Muscle layer of duodenum (tissue), 2 donors: ENCODE measurements around the gene TM9SF1.
A peak's percentile ranks its signal among the peaks of the same experiment; 100 is the strongest.

Experiments
- H3K27ac ChIP-seq: one replicate; pipeline ENCODE4 v1.7.0; 2013; ENCODE audit warnings: mild to moderate bottlenecking, low read length
- H3K27me3 ChIP-seq: one replicate; pipeline ENCODE4 v1.7.0; 2013; ENCODE audit warnings: low read depth, mild to moderate bottlenecking, control low read depth, low read length
- H3K36me3 ChIP-seq, 2 donors: one replicate each; pipeline ENCODE4 v1.7.0; 2013; ENCODE audit warnings: low read length in 2 of 2, control low read depth in 1 of 2, mild to moderate bottlenecking in 1 of 2; ENCODE audit not compliant: insufficient read depth in 2 of 2, control insufficient read depth in 1 of 2
- H3K4me1 ChIP-seq, 2 donors: one replicate each; pipeline ENCODE4 v1.7.0; 2013; ENCODE audit warnings: low read length in 2 of 2, mild to moderate bottlenecking in 2 of 2, control low read depth in 1 of 2, moderate library complexity in 1 of 2; ENCODE audit not compliant: insufficient read depth in 2 of 2, control insufficient read depth in 1 of 2
- H3K4me3 ChIP-seq, 2 donors: one replicate each; pipeline ENCODE4 v1.7.0; 2013; ENCODE audit warnings: low read length in 2 of 2, low read depth in 1 of 2, mild to moderate bottlenecking in 1 of 2
- H3K9me3 ChIP-seq, 2 donors: one replicate each; pipeline ENCODE4 v1.7.0; 2013; ENCODE audit warnings: low read length in 2 of 2, control low read depth in 1 of 2, mild to moderate bottlenecking in 1 of 2; ENCODE audit not compliant: control insufficient read depth in 1 of 2
- donor health status: healthy.

The TM9SF1 gene

GRCh38 chr14:24156840-24157239, 38.4 kb downstream of the TM9SF1 start:
- H3K27me3 ChIP-seq, result no peaks in the 10 kb centered on the region
- H3K4me3 ChIP-seq, result no peak overlapping the region
- H3K27ac ChIP-seq, result no peak overlapping the region
- peaks cover 52 to 66% of the 10 kb centered on the region in 2 donors for H3K36me3 ChIP-seq
- H3K9me3 ChIP-seq, result no peaks in the 10 kb centered on the region
- peaks cover 8% of the 10 kb centered on the region in 2 donors for H3K4me1 ChIP-seq

GRCh38 chr14:24155100-24155499, 40.1 kb downstream of the TM9SF1 start:
- H3K36me3 ChIP-seq, result peaks cover 61 to 78% of the 10 kb centered on the region in 2 donors
- H3K4me3 ChIP-seq, result no peak overlapping the region
- H3K9me3 ChIP-seq, result no peaks in the 10 kb centered on the region
- H3K27ac ChIP-seq, result no peak overlapping the region
- H3K27me3 ChIP-seq, result no peaks in the 10 kb centered on the region
- H3K4me1 ChIP-seq, result no peaks in the 10 kb centered on the region

DNA sequence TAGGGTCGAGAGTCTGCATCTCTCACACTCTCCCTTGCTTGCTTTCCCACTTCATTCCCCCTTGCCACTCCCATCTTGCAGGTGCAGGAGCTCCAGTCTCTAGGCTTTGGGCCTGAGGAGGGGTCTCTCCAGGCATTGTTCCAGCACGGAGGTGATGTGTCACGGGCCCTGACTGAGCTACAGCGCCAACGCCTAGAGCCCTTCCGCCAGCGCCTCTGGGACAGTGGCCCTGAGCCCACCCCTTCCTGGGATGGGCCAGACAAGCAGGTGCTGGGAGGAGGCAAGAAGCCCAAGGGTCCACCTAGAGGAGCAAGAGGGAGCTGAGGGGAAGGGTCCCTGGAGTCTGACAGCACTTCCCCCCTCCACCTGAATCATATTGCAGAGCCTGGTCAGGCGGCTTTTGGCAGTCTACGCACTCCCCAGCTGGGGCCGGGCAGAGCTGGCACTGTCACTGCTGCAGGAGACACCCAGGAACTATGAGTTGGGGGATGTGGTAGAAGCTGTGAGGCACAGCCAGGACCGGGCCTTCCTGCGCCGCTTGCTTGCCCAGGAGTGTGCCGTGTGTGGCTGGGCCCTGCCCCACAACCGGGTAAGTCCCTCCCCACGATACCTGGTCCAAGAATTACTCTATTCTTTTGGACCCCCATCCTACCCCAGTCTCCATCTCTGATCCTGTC, 43.7 kb downstream of the TM9SF1 start:
- Histone ChIP-seq H3K4me3 (no peak overlapping the region), H3K36me3 (peaks cover 45 to 65% of the 10 kb centered on the region in 2 donors), H3K4me1 (peaks cover 8 to 18% of the 10 kb centered on the region in 2 donors), H3K27me3 (no peaks in the 10 kb centered on the region), H3K27ac (no peak overlapping the region), H3K9me3 (no peaks in the 10 kb centered on the region)

DNA sequence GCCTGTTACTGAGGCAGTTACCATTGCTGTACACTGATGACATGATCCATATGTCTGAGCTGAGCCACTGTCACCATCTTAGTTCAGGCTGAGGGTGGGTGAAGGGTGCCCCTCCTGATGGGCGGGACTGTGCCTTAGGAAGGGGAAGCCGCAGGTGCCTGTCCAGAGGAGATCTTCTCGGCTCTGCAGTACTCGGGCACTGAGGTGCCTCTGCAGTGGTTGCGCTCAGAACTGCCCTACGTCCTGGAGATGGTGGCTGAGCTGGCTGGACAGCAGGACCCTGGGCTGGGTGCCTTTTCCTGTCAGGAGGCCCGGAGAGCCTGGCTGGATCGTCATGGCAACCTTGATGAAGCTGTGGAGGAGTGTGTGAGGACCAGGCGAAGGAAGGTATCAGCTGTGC, 44.2 kb downstream of the TM9SF1 start:
- Histone ChIP-seq H3K9me3 (no peaks in the 10 kb centered on the region), H3K27ac (no peak overlapping the region), H3K36me3 (peaks cover 44 to 59% of the 10 kb centered on the region in 2 donors), H3K4me1 (peaks cover 8 to 20% of the 10 kb centered on the region in 2 donors), H3K27me3 (no peaks in the 10 kb centered on the region), H3K4me3 (no peak overlapping the region)

DNA sequence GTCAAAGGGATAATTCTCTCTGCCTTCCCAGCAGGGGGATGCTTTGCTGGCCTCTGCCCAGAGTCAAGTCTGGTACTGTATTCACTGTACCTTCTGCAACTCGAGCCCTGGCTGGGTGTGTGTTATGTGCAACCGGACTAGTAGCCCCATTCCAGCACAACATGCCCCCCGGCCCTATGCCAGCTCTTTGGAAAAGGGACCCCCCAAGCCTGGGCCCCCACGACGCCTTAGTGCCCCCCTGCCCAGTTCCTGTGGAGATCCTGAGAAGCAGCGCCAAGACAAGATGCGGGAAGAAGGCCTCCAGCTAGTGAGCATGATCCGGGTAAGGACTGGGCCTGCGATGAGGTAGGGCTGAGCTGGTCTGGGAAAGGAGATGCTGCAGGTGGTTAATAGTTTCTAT, 44.7 kb downstream of the TM9SF1 start:
- H3K27me3 ChIP-seq, result no peaks in the 10 kb centered on the region
- peaks cover 40 to 56% of the 10 kb centered on the region in 2 donors for H3K36me3 ChIP-seq
- no peak overlapping the region for H3K4me3 ChIP-seq
- H3K27ac ChIP-seq, result no peak overlapping the region
- H3K4me1 ChIP-seq, result peaks cover 12 to 24% of the 10 kb centered on the region in 2 donors
- H3K9me3 ChIP-seq, result no peaks in the 10 kb centered on the region

DNA sequence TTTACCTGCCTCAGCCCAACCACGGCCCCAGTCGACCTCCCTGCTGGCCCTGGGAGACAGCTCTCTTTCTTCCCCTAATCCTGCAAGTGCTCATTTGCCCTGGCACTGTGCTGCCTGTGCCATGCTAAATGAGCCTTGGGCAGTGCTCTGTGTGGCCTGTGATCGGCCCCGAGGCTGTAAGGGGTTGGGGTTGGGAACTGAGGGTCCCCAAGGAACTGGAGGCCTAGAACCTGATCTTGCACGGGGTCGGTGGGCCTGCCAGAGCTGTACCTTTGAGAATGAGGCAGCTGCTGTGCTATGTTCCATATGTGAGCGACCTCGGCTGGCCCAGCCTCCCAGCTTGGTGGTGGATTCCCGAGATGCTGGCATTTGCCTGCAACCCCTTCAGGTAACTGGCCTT, 45.2 kb downstream of the TM9SF1 start:
- peaks cover 16 to 29% of the 10 kb centered on the region in 2 donors for H3K4me1 ChIP-seq
- H3K4me3 ChIP-seq, result no peak overlapping the region
- peaks cover 35 to 51% of the 10 kb centered on the region in 2 donors for H3K36me3 ChIP-seq
- no peak overlapping the region for H3K27ac ChIP-seq
- H3K9me3 ChIP-seq, result no peaks in the 10 kb centered on the region
- H3K27me3 ChIP-seq, result no peaks in the 10 kb centered on the region

- peaks cover 29 to 44% of the 10 kb centered on the region in 2 donors for H3K36me3 ChIP-seq
- H3K9me3 ChIP-seq, result no peaks in the 10 kb centered on the region
Measured at GRCh38 chr14:24149302-24149969, 45.8 kb downstream of the TM9SF1 start.

DNA sequence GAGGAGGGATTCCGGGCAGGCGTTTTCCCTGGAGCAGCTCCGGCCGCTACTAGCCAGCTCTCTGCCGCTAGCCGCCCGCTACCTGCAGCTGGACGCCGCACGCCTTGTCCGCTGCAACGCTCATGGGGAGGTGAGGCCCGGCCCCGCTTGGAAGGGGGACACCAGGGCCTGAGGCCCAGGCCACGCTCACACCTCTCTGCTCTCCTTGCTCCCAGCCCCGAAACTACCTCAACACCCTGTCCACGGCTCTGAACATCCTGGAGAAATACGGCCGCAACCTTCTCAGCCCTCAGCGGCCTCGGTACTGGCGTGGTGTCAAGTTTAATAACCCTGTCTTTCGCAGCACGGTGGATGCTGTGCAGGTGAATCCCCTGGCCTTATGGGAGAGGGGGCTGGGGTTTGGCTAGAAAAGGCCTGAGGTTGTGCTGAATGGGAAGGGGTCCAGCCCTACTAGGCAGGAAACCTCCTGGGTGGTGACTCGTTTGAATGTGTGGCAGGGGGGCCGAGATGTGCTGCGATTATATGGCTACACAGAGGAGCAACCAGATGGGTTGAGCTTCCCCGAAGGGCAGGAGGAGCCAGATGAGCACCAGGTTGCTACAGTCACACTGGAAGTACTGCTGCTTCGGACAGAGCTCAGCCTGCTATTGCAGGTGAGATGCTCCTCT, 47.3 kb downstream of the TM9SF1 start:
- Histone ChIP-seq H3K4me1 (peaks cover 16 to 29% of the 10 kb centered on the region in 2 donors), H3K4me3 (peak overlapping the region; percentile 80 to 94), H3K9me3 (no peaks in the 10 kb centered on the region), H3K36me3 (peaks cover 39 to 40% of the 10 kb centered on the region in 2 donors), H3K27ac (peak overlapping the region; percentile 64), H3K27me3 (no peaks in the 10 kb centered on the region)

More at GRCh38 chr14:24149302-24149969, 45.8 kb downstream of the TM9SF1 start:
- no peak overlapping the region for H3K4me3 ChIP-seq
- H3K27ac ChIP-seq, result no peak overlapping the region
- H3K27me3 ChIP-seq, result no peaks in the 10 kb centered on the region
- H3K4me1 ChIP-seq, result peaks cover 16 to 29% of the 10 kb centered on the region in 2 donors

- Histone ChIP-seq H3K4me1 (peaks cover 16 to 32% of the 10 kb centered on the region in 2 donors), H3K36me3 (peaks cover 33 to 40% of the 10 kb centered on the region in 2 donors), H3K9me3 (no peaks in the 10 kb centered on the region), H3K27me3 (no peaks in the 10 kb centered on the region), H3K27ac (peak within 1 kb of the TSS; percentile 90), H3K4me3 (peak within 1 kb of the TSS; percentile 80 to 94)
Measured at GRCh38 chr14:24146978-24147760, 48.1 kb downstream of the TM9SF1 start, which contains the start of gene RNF31. Gene RNF31 (plus strand): TSS chr14:24147498. CDS start chr14:24147699, 201 bp downstream.

DNA sequence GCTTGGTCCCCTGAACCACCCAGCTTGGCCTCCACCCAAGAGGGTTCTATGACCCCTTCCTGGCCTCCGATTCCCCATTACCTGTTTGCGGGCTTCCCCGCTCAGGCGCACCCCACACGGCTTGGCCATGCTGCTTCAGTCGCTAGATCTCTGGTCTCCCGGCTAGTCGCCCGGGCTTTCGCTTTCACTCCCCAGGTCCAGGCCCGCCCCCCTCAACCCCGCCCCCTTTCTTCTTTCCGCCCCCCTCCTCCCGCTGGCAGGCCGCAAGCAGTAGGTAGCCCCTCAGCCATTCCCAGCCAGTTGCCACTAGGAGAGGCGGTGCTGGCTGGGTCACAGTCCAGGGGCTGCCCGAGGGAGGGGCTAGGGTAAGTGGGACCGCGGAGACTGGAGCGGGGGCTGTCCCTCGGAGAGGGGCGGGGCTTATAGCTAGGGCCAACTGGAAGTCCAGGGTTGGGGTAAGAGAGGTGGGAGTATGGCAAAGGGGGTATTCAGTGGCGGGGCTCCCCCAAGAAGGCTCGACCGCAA, 48.7 kb downstream of the TM9SF1 start, which contains the start of gene PSME2:
TSS of gene PSME2 (minus strand) at position 158 of the 525 bp plus-strand sequence. CDS start at position 129, 29 bp downstream.
- Histone ChIP-seq H3K27me3 (no peaks in the 10 kb centered on the region), H3K27ac (peak within 1 kb of the TSS; percentile 90), H3K4me1 (peaks cover 16 to 37% of the 10 kb centered on the region in 2 donors), H3K36me3 (peaks cover 27 to 34% of the 10 kb centered on the region in 2 donors), H3K9me3 (no peaks in the 10 kb centered on the region), H3K4me3 (peak within 1 kb of the TSS; percentile 80 to 94)
